Measurements from ENCODE around the gene ZNF362. TPM values are rescaled to one million over a fixed set of nuclear protein-coding genes. Genes with fewer than 3 reads are reported as not detected.

ZNF362 gene
- 10 to 100 TPM in 1 of 2 experiments, 1 to 10 TPM in 1; 8.7 to 12.9 TPM for total RNA-seq

DNA sequence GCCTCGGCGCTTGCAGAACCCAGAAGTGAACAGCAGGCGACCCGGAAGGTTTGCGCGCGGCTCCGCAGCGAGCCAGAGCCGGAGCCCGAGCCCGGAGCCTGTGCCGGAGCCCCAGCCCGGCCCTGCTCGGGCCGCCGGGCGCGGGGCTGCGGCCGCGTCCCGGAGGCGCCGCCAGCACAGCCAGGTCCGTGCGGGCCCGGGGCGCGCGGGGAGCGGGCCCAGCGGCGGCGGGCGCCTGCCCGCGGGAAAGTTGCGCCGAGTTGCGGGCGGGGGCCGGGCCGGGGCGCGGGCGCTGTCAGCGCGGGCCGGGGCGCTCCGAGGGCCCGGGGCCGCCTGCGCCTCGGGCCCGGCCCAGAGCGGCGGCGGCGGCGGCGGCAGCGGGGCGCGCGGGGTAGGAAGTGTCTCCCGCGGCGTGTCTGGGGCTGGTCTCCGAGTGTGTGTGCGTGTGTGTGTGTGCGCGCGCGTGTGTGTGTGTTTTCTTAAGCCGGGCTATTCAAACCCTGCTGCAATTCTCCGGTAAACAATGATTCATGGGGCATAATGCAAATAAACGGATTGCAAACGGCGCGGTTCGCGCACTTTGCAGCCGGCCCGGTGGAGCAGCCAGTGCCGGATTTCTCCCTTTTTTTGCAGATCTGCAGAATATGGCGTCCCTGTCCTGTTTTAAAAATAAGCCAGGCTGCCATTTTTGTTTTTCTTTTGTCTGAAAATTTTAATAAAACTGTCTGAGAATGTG lies at the start of gene ZNF362:
Gene ZNF362, plus strand, starts transcription at position 22 of the 736 bp plus-strand sequence. CDS start 14,083 bp downstream, outside the sequence.
- Mint-ChIP-seq H3K27me3 (no peaks in the 10 kb centered on the region), H3K27ac (peak within 1 kb of the TSS; percentile 96), H3K4me3 (peak within 1 kb of the TSS; percentile 98), H3K4me1 (ENCODE audit: low read depth) (peaks cover 38% of the 10 kb centered on the region), H3K36me3 (peaks cover 3% of the 10 kb centered on the region), H3K9me3 (no peaks in the 10 kb centered on the region)
- ChIA-PET POLR2A (interaction anchor here (0.8 kb wide), 1 partner anchor 130 kb away, joined by 3 read pairs; no protein-coding TSS in a partner anchor), CTCF (interaction anchor here (1.3 kb wide), 1 partner anchor 39 kb away, joined by 3 read pairs; no protein-coding TSS in a partner anchor)
- intact Hi-C loops (cut with micrococcal nuclease) = loop anchor here (2.0 to 5.0 kb wide), 2 partner anchors 76 to 91 kb away; no protein-coding TSS in a partner anchor
- DNase-seq = peak; percentile 71

DNA sequence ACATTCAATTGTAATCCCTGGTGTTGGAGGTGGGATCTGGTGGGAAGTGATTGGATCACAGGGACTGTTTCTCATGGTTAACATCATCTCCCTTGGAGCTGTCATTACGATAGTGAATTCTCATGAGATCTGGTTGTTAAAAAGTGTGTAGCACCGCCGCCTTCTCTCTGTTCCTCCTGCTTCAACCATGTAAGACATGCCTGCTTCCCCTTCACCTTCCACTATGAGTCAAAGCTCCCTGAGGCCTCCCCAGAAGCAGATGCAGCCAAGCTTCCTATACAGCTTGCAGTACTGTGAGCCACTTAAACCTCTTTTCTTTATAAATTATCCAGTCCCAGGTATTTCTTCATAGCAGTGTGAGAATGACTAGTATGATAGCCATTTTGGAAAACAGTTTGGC lies 44.3 kb upstream of the ZNF362 start:
- DNase-seq = no peak
- ChIA-PET POLR2A (no interaction called here), CTCF (no interaction called here)
- Mint-ChIP-seq H3K27ac (no peak overlapping the region), H3K9me3 (no peaks in the 10 kb centered on the region), H3K36me3 (no peaks in the 10 kb centered on the region), H3K27me3 (peaks cover 14% of the 10 kb centered on the region), H3K4me3 (no peak overlapping the region), H3K4me1 (ENCODE audit: low read depth) (no peaks in the 10 kb centered on the region)
- intact Hi-C loops (cut with micrococcal nuclease) = no loop called here

DNA sequence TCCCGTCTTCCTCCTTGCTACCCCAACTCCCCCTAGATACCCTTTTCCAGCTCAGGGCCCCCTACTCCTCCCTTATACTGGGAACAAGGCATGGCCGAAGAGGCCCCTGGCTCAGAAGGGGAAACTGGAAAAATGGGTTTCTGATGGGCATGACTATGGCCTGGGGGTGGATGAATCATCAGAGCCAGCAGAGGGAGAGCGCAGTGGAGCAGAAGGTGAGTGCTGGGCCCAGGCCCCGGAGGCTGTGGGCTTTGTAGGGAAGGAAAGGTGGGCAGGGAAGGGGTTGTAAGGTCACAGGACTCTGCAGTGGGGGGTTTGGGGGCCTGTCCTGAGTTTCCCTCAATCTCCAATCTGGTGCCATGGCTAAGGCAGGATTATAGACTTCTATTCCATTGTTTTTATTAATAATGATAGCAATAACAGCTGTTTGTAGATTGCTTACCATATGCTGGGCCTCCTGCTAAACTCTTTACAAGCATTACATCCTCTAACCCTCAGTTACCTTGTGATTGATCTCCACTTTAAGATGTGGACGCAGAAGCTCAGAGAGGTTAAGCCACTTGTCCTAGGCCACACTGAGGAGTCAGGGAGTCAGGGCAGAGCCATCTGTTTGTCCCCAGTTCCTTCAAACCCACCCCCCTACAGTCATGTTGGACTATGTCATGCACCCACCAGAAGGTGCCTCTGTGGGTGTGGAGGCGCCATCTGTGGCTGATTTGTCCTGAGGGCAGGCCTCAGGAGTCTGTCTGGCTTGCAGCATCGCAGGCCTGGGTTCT lies 36.2 kb upstream of the ZNF362 start:
- H3K9me3 Mint-ChIP-seq = peaks cover 16% of the 10 kb centered on the region
- intact Hi-C loops (cut with micrococcal nuclease) = no loop called here
- peaks cover 4% of the 10 kb centered on the region for H3K36me3 Mint-ChIP-seq
- no peak for DNase-seq
- CTCF ChIA-PET = no interaction called here
- H3K4me1 Mint-ChIP-seq (ENCODE audit: low read depth) = no peaks in the 10 kb centered on the region
- no peak overlapping the region for H3K27ac Mint-ChIP-seq
- peaks cover 2% of the 10 kb centered on the region for H3K27me3 Mint-ChIP-seq
- no peak overlapping the region for H3K4me3 Mint-ChIP-seq
- POLR2A ChIA-PET = no interaction called here

DNA sequence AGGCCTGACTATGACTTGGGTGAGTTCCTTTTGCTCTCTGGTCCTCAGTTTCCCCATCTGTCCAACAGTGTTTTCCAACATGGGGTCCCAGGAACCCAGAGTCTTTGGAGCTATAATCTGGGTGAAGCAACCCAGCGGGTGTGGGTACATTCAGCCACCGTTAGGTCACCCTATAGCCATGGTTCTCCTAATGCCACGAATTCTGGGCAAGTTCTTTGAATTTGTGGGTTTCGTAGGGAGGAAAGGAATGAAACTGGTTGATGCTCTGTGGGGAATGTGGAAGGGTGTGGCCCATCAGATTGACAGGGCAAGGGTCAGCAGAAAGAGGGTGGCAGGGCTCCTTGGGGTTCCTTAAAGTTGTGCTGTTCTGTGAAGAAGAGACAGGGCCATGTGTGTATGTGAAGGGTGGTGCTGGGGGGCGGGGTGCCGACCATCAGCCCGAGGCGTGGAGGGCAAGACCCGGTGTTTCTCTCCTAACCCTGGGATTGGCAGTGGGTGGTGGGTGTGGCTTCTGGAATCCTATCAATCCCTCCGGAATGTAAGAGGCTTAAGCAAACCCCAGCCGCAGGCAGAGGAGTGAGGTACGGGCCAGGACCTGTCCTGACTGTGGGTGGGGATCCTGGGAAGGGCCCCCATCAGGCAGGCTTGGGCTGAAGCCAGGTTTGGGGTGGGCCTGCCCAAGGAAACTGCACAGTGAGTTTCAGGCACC lies 35.5 kb upstream of the ZNF362 start:
- no peaks in the 10 kb centered on the region for H3K4me1 Mint-ChIP-seq (ENCODE audit: low read depth)
- ChIA-PET POLR2A (no interaction called here), CTCF (no interaction called here)
- peaks cover 19% of the 10 kb centered on the region for H3K9me3 Mint-ChIP-seq
- no peak for DNase-seq
- H3K27ac Mint-ChIP-seq = no peak overlapping the region
- peaks cover 4% of the 10 kb centered on the region for H3K36me3 Mint-ChIP-seq
- intact Hi-C loops (cut with micrococcal nuclease) = no loop called here
- peaks cover 2% of the 10 kb centered on the region for H3K27me3 Mint-ChIP-seq
- H3K4me3 Mint-ChIP-seq = no peak overlapping the region

GRCh38 chr1:33221385-33221758 lies 34.9 kb upstream of the ZNF362 start:
- Mint-ChIP-seq H3K4me1 (ENCODE audit: low read depth) (no peaks in the 10 kb centered on the region), H3K9me3 (peaks cover 19% of the 10 kb centered on the region), H3K27me3 (peaks cover 2% of the 10 kb centered on the region), H3K4me3 (no peak overlapping the region), H3K27ac (no peak overlapping the region), H3K36me3 (peaks cover 4% of the 10 kb centered on the region)
- intact Hi-C loops (cut with micrococcal nuclease) = no loop called here
- POLR2A ChIA-PET = no interaction called here
- DNase-seq = no peak
- CTCF ChIA-PET = no interaction called here

GRCh38 chr1:33222381-33222780 lies 33.9 kb upstream of the ZNF362 start:
- Mint-ChIP-seq H3K27me3 (peaks cover 4% of the 10 kb centered on the region), H3K27ac (no peak overlapping the region), H3K36me3 (peaks cover 4% of the 10 kb centered on the region), H3K4me3 (no peak overlapping the region), H3K9me3 (peaks cover 19% of the 10 kb centered on the region), H3K4me1 (ENCODE audit: low read depth) (no peaks in the 10 kb centered on the region)
- POLR2A ChIA-PET = no interaction called here
- DNase-seq = no peak
- CTCF ChIA-PET = no interaction called here
- intact Hi-C loops (cut with micrococcal nuclease) = no loop called here

DNA sequence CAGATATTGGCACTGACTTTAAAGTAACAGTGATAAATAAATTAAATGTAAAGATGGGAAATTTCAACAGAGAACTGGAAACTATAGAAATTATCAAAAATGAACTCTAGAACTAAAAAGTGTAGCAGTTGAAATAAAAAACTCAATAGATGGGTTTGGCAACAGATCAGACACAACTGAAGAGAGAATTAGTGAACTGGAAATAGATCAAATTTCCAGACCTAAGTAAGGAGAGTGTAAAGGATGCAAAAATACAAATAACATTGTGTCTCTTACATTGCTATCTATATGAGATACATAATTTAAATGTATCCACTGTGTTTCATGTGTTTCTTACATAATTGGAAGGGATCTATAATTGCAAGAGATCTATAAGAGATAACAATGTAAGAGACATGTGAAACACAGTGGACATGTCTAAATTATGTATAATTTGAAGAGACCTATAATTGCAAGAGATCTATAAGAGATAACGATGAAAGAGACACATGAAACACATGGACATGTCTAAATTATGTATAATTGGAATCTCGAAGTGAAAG lies 32.1 kb upstream of the ZNF362 start:
- Mint-ChIP-seq H3K27ac (no peak overlapping the region), H3K9me3 (peaks cover 19% of the 10 kb centered on the region), H3K4me1 (ENCODE audit: low read depth) (no peaks in the 10 kb centered on the region), H3K36me3 (peaks cover 4% of the 10 kb centered on the region), H3K4me3 (no peak overlapping the region), H3K27me3 (peaks cover 11% of the 10 kb centered on the region)
- ChIA-PET CTCF (no interaction called here), POLR2A (no interaction called here)
- intact Hi-C loops (cut with micrococcal nuclease) = no loop called here
- no peak for DNase-seq

- no peak overlapping the region for H3K27ac Mint-ChIP-seq
- intact Hi-C loops (cut with micrococcal nuclease) = no loop called here
- ChIA-PET POLR2A (no interaction called here), CTCF (interaction anchor here (0.6 to 1.5 kb wide), 2 partner anchors 71 to 757 kb away, joined by 3 to 4 read pairs; no protein-coding TSS in a partner anchor)
- H3K27me3 Mint-ChIP-seq = peaks cover 11% of the 10 kb centered on the region
- no peaks in the 10 kb centered on the region for H3K4me1 Mint-ChIP-seq (ENCODE audit: low read depth)
- DNase-seq = no peak
- H3K9me3 Mint-ChIP-seq = peaks cover 19% of the 10 kb centered on the region
- H3K4me3 Mint-ChIP-seq = no peak overlapping the region
- H3K36me3 Mint-ChIP-seq = peaks cover 4% of the 10 kb centered on the region
Measured at GRCh38 chr1:33225586-33225985, 30.7 kb upstream of the ZNF362 start.

GRCh38 chr1:33228935-33229487 lies 27.3 kb upstream of the ZNF362 start:
- H3K4me3 Mint-ChIP-seq = no peak overlapping the region
- peaks cover 3% of the 10 kb centered on the region for H3K4me1 Mint-ChIP-seq (ENCODE audit: low read depth)
- DNase-seq = no peak
- peaks cover 2% of the 10 kb centered on the region for H3K36me3 Mint-ChIP-seq
- no peak overlapping the region for H3K27ac Mint-ChIP-seq
- H3K27me3 Mint-ChIP-seq = peaks cover 11% of the 10 kb centered on the region
- POLR2A ChIA-PET = no interaction called here
- peaks cover 13% of the 10 kb centered on the region for H3K9me3 Mint-ChIP-seq
- intact Hi-C loops (cut with micrococcal nuclease) = no loop called here
- CTCF ChIA-PET = no interaction called here

- Mint-ChIP-seq H3K27me3 (peaks cover 11% of the 10 kb centered on the region), H3K36me3 (no peaks in the 10 kb centered on the region), H3K4me3 (no peak overlapping the region), H3K4me1 (ENCODE audit: low read depth) (peaks cover 3% of the 10 kb centered on the region), H3K9me3 (no peaks in the 10 kb centered on the region), H3K27ac (no peak overlapping the region)
- DNase-seq = no peak
- ChIA-PET CTCF (no interaction called here), POLR2A (no interaction called here)
- intact Hi-C loops (cut with micrococcal nuclease) = no loop called here
Measured at GRCh38 chr1:33231166-33231565, 25.1 kb upstream of the ZNF362 start.

- no peaks in the 10 kb centered on the region for H3K9me3 Mint-ChIP-seq
- peaks cover 6% of the 10 kb centered on the region for H3K27me3 Mint-ChIP-seq
- intact Hi-C loops (cut with micrococcal nuclease) = no loop called here
- H3K4me1 Mint-ChIP-seq (ENCODE audit: low read depth) = peaks cover 7% of the 10 kb centered on the region
- no peak overlapping the region for H3K4me3 Mint-ChIP-seq
- ChIA-PET POLR2A (no interaction called here), CTCF (no interaction called here)
- no peak overlapping the region for H3K27ac Mint-ChIP-seq
- DNase-seq = no peak
- H3K36me3 Mint-ChIP-seq = no peaks in the 10 kb centered on the region
Measured at GRCh38 chr1:33232716-33233115, 23.6 kb upstream of the ZNF362 start.

DNA sequence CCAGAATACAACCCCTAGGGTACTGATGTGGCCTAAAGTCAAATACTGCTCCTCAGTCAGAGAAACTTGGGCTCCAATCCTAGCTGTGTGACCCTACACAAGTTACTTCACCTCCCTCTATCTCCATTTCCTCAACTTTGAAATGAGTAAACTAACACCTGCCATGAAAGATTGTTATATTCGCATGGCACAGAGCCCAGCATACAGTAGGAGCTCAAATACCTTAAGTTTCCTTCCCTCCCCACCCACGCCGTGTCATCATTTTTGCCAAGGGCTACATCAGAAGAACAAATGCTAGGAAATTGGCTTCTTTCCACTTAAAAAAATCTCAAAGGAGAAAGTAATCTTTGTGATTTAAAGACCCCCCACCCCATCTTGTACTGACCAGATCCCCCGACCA lies 22.2 kb upstream of the ZNF362 start:
- CTCF ChIA-PET = no interaction called here
- H3K27me3 Mint-ChIP-seq = no peaks in the 10 kb centered on the region
- no peaks in the 10 kb centered on the region for H3K36me3 Mint-ChIP-seq
- no peak overlapping the region for H3K4me3 Mint-ChIP-seq
- intact Hi-C loops (cut with micrococcal nuclease) = no loop called here
- H3K9me3 Mint-ChIP-seq = no peaks in the 10 kb centered on the region
- DNase-seq = no peak
- peaks cover 8% of the 10 kb centered on the region for H3K4me1 Mint-ChIP-seq (ENCODE audit: low read depth)
- no peak overlapping the region for H3K27ac Mint-ChIP-seq
- POLR2A ChIA-PET = no interaction called here
